ENCODE data around the gene C6orf132.

Gene C6orf132

DNA sequence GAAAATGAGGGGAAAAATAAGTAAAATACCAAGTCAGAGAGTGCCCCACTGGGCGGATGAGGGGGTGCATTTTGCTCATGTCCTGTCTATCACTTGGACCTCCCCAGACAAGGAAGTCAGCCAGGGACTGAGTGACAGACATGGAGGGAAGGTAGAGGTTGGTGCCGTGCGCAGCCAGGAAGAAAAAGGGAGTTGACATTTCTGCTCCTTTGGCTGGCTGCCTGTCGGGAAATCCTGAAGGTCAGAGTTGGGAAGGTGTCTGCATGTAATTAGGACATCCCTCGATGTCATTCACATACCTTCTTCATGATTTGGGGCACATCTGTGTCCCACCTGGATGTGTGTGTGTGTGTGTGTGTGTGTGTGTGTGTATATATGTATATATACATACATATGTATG lies 39.7 kb upstream of the C6orf132 start:
- Histone ChIP-seq H3K36me3 (ENCODE audit: control insufficient read depth, insufficient read depth, low read length) (no peaks in the 10 kb centered on the region), H3K4me3 (replicated peaks; ENCODE audit: low read depth, low read length) (no peak overlapping the region), H3K27me3 (replicated peaks; ENCODE audit: control insufficient read depth, insufficient read depth, low read length) (no peaks in the 10 kb centered on the region)
- no peak for DNase-seq (ENCODE audit: extremely low read depth, insufficient read length)
- TF ChIP-seq, protein P1, sequence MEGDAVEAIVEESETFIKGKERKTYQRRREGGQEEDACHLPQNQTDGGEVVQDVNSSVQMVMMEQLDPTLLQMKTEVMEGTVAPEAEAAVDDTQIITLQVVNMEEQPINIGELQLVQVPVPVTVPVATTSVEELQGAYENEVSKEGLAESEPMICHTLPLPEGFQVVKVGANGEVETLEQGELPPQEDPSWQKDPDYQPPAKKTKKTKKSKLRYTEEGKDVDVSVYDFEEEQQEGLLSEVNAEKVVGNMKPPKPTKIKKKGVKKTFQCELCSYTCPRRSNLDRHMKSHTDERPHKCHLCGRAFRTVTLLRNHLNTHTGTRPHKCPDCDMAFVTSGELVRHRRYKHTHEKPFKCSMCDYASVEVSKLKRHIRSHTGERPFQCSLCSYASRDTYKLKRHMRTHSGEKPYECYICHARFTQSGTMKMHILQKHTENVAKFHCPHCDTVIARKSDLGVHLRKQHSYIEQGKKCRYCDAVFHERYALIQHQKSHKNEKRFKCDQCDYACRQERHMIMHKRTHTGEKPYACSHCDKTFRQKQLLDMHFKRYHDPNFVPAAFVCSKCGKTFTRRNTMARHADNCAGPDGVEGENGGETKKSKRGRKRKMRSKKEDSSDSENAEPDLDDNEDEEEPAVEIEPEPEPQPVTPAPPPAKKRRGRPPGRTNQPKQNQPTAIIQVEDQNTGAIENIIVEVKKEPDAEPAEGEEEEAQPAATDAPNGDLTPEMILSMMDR (IDR thresholded peaks at IDR 0.05; ENCODE audit: insufficient read depth, low read length, poor library complexity, severe bottlenecking) = no peak

DNA sequence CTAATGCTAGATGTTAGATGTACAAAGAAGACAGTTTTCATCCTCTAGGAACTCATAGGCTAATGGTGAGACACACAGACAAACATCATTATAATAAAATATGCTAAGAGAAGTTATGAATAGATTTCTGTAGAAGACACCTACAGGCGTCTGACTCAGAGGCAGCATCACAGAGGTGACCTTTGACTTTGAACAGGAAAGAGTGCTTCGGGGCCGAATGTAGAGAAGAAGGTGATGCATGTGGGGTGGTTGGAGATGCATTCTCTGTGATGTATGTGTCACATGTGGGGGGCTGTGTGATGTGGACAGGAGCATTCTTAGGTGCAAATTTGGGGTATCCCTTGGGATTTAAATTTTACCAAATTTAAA lies 37.5 kb upstream of the C6orf132 start:
- DNase-seq (ENCODE audit: extremely low read depth, insufficient read length) = no peak
- Histone ChIP-seq H3K36me3 (ENCODE audit: control insufficient read depth, insufficient read depth, low read length) (no peaks in the 10 kb centered on the region), H3K4me3 (replicated peaks; ENCODE audit: low read depth, low read length) (no peak overlapping the region), H3K27me3 (replicated peaks; ENCODE audit: control insufficient read depth, insufficient read depth, low read length) (no peaks in the 10 kb centered on the region)
- TF ChIP-seq, protein P1 (IDR thresholded peaks at IDR 0.05; ENCODE audit: insufficient read depth, low read length, poor library complexity, severe bottlenecking) = no peak

DNA sequence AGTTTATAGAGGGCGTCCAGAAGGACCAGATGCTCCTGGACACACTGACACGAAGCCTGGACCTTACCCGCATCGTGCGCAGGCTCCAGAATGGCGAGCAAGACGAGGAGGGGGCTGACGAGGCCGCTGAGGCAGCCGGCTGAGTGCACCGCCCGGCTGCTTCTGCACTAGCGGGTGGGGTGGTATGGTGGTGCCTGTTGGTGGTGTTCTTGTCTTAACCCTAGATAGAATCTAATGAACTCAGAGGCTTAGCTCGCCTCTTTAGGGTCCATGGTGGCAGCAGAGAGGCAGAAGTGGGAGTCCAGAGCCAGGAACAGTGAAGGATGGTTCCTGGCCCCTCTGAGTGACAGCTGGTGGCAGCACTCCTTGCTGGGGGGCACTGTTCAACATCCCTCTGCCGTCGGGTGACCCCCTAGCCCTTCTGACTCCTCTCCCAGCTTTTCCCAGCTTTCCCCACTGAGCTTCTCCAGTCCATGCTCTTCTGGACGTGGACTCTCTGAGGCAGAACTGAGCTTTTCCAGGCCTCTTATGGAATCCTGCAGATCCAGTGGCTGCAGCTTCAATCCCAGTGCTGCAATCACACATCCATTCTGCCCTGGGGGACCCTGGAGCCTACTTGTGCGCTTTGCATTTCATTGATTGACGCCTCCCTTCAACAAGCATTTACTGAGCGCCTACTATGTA lies 37.0 kb upstream of the C6orf132 start:
- H3K36me3 ChIP-seq (ENCODE audit: control insufficient read depth, insufficient read depth, low read length) = no peaks in the 10 kb centered on the region
- H3K4me3 ChIP-seq (replicated peaks; ENCODE audit: low read depth, low read length) = no peak overlapping the region
- TF ChIP-seq, protein P1 (IDR thresholded peaks at IDR 0.05; ENCODE audit: insufficient read depth, low read length, poor library complexity, severe bottlenecking) = no peak
- H3K27me3 ChIP-seq (replicated peaks; ENCODE audit: control insufficient read depth, insufficient read depth, low read length) = no peaks in the 10 kb centered on the region; the same call in 1 of the 2 replicates
- no peak for DNase-seq (ENCODE audit: extremely low read depth, insufficient read length)

DNA sequence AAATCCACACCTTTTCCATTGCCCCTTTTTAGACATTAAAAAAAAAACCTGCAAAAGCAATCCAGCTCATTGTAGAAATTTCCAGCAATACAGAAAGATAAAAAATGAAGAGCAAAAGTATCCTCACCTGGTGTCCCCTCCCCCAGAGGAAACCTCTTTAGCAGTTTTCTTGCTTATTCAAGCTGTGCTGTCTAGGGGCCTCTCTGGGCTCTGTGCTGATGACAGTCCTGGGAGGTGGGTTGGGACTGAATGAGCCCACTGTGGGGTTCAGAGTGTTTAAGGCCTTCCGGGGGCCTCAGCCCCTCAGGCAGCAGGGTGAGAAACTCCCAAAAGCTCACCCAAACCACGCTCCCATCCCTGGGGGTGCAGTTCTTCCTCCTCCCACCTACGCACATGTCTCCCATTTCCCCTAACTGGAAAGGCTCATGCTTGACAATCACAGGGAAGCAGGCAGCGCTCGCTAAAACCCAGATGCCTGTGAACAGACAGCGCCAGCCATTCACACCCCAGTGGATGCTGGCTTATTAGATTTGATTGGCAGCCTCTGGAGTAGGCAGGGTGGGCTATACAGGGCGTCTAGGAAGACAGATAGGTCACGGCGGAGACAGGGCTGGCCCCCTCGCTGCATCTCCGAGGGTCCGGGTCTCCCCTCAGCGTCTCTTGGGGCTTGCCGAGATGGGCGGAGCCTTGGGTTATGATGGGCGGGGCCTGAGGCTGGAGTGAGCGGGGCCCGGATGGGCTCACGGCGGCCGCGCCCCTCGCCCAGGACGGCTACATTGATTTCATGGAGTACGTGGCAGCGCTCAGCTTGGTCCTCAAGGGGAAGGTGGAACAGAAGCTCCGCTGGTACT lies 35.3 kb upstream of the C6orf132 start:
- DNase-seq (ENCODE audit: extremely low read depth, insufficient read length) = no peak
- H3K27me3 ChIP-seq (replicated peaks; ENCODE audit: control insufficient read depth, insufficient read depth, low read length) = no peaks in the 10 kb centered on the region; the same call in 1 of the 2 replicates
- no peak overlapping the region for H3K4me3 ChIP-seq (replicated peaks; ENCODE audit: low read depth, low read length)
- H3K36me3 ChIP-seq (ENCODE audit: control insufficient read depth, insufficient read depth, low read length) = no peaks in the 10 kb centered on the region
- TF ChIP-seq, protein P1 (IDR thresholded peaks at IDR 0.05; ENCODE audit: insufficient read depth, low read length, poor library complexity, severe bottlenecking) = no peak

DNA sequence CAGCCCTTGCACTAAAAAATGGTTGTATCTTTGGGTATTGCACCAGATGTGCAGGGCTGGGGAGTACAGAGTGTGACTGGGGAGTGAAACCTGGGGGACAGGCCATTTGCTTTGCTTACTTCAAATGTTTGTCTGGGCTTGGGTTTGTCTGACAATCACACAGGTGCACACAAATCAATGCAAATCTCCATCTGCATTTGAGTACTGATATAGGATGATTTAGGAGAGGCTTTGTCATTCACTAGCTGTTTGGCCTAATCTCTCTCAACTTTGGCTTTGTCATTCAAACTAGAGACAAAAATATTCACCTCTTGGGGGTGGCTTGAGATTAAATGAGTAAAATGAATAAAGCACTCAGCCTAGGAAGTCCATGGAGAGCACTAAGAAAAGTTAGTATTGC lies 34.6 kb upstream of the C6orf132 start:
- DNase-seq (ENCODE audit: extremely low read depth, insufficient read length) = no peak
- Histone ChIP-seq H3K36me3 (ENCODE audit: control insufficient read depth, insufficient read depth, low read length) (no peaks in the 10 kb centered on the region), H3K4me3 (replicated peaks; ENCODE audit: low read depth, low read length) (no peak overlapping the region), H3K27me3 (replicated peaks; ENCODE audit: control insufficient read depth, insufficient read depth, low read length) (no peaks in the 10 kb centered on the region; the same call in 1 of the 2 replicates)
- TF ChIP-seq, protein P1 (IDR thresholded peaks at IDR 0.05; ENCODE audit: insufficient read depth, low read length, poor library complexity, severe bottlenecking) = no peak

Measured in GM06990 (cell line).